Effector CD8-positive, alpha-beta T cell (primary cell): Measurements from ENCODE around the gene POLR1A.
"Not testable (repeated sequence)": the region's sequence is repeated elsewhere in the genome, so short reads cannot be mapped to it uniquely, and the experiment has no call there.

Experiments used
- DNase-seq: peaks from one replicate; lab custom pipeline; 2025; lab: John Stamatoyannopoulos, UW

POLR1A gene

GRCh38 chr2:85998071-85998991 is 107.4 kb downstream of the POLR1A start:
- peak; percentile 7 for DNase-seq

- no peak for DNase-seq
Observed at GRCh38 chr2:85997017-85997970, 108.4 kb downstream of the POLR1A start.

GRCh38 chr2:85996591-85996990 is 109.1 kb downstream of the POLR1A start:
- DNase-seq, result no peak

- DNase-seq, result no peak
Observed at GRCh38 chr2:85995648-85996529, 109.8 kb downstream of the POLR1A start.

GRCh38 chr2:85994897-85995647 is 110.6 kb downstream of the POLR1A start:
- no peak for DNase-seq

- no peak for DNase-seq
Observed at GRCh38 chr2:85994421-85994777, 111.3 kb downstream of the POLR1A start.

GRCh38 chr2:85992611-85993010 is 113.1 kb downstream of the POLR1A start:
- DNase-seq, result no peak

GRCh38 chr2:85992053-85992452 is 113.6 kb downstream of the POLR1A start:
- DNase-seq, result not testable (repeated sequence)

GRCh38 chr2:85990084-85990483 is 115.6 kb downstream of the POLR1A start:
- DNase-seq, result no peak

- no peak for DNase-seq
Observed at GRCh38 chr2:85989288-85989865, 116.3 kb downstream of the POLR1A start.

- DNase-seq, result no peak
Observed at GRCh38 chr2:85988914-85989270, 116.8 kb downstream of the POLR1A start.

- no peak for DNase-seq
Observed at GRCh38 chr2:85988175-85988913, 117.3 kb downstream of the POLR1A start.

- no peak for DNase-seq
Observed at GRCh38 chr2:85987266-85988174, 118.2 kb downstream of the POLR1A start.

- DNase-seq, result no peak
Observed at GRCh38 chr2:85986121-85986520, 119.6 kb downstream of the POLR1A start.

GRCh38 chr2:85984788-85985187 is 120.9 kb downstream of the POLR1A start:
- DNase-seq, result no peak

GRCh38 chr2:85983766-85984165 is 121.9 kb downstream of the POLR1A start:
- no peak for DNase-seq

- DNase-seq, result no peak
Observed at GRCh38 chr2:85981579-85982247, 124.0 kb downstream of the POLR1A start.
